Effector memory CD8-positive, alpha-beta T cell (primary cell): Measurements from ENCODE around the gene TNFRSF12A.

Experiments
- ATAC-seq: fragments of 150-1000 bp; cut with Tn5 transposase; replicated peaks from 2 replicates; pipeline ENCODE4 v1.10.0; 2021; ENCODE audit warnings: mild to moderate bottlenecking, moderate library complexity
- DNase-seq, 3 experiments: peaks; one replicate each; pipeline ENCODE4 v3.0.0; 2021
- H3K27ac Mint-ChIP-seq, 2 donors: one replicate each; pipeline ENCODE4 v1.8.0; 2022; ENCODE audit warnings: mild to moderate bottlenecking in 2 of 2, mixed read lengths in 2 of 2, moderate library complexity in 2 of 2
- H3K27me3 Mint-ChIP-seq, 2 donors: one replicate each; pipeline ENCODE4 v1.8.0; 2022; ENCODE audit warnings: mixed read lengths in 2 of 2
- H3K36me3 Mint-ChIP-seq: one replicate; pipeline ENCODE4 v1.8.0; 2022; ENCODE audit warnings: mild to moderate bottlenecking, moderate library complexity, mixed read lengths; ENCODE audit not compliant: insufficient read depth
- H3K4me1 Mint-ChIP-seq, 2 donors: one replicate each; pipeline ENCODE4 v1.8.0; 2022; ENCODE audit warnings: low read depth in 2 of 2, mixed read lengths in 2 of 2
- H3K4me3 Mint-ChIP-seq, 2 donors: one replicate each; pipeline ENCODE4 v1.8.0; 2022; ENCODE audit warnings: mild to moderate bottlenecking in 2 of 2, mixed read lengths in 2 of 2, moderate library complexity in 2 of 2
- H3K9me3 Mint-ChIP-seq, 2 donors: one replicate each; pipeline ENCODE4 v1.8.0; 2022; ENCODE audit warnings: mixed read lengths in 2 of 2

Gene TNFRSF12A

DNA sequence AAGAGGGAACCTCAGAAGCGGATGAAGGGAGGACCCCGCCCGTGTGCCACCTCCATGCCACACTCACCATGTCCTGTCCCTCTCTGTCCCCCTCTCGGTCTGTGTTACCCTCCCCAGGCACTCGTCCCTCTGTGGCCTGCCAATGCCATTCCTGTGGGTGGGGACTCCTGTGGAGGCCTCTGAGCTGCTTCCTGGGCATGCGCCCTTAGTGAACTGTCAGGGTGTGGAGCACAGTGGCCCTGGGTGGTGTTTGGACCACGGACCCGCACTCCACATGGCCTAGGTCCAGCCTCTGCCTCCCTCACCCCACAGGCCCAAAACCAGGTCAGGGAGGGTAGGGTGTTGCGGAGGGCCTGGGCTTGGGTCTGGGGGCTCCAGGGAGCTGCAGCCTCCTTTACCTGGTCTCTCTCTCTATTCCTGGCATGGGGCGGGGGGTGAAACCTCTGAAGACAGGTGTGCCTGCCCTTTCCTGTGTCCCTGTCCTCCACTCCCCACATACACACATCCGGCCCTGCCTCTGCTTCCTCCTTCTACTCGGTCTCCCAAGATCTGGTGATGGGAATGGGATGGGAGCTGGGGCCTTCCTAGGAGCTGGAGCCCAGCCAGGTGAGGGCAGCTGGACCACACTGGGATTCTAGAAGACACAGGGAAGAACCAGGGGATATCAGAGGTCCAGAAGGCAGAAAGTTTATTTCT lies 28.5 kb upstream of the TNFRSF12A start:
- no peak for DNase-seq
- Mint-ChIP-seq H3K9me3 (no peaks in the 10 kb centered on the region), H3K27me3 (peaks cover 1 to 32% of the 10 kb centered on the region in 2 donors), H3K36me3 (no peaks in the 10 kb centered on the region), H3K4me1 (no peaks in the 10 kb centered on the region), H3K27ac (no peak overlapping the region), H3K4me3 (no peak overlapping the region)
- ATAC-seq = no peak

DNA sequence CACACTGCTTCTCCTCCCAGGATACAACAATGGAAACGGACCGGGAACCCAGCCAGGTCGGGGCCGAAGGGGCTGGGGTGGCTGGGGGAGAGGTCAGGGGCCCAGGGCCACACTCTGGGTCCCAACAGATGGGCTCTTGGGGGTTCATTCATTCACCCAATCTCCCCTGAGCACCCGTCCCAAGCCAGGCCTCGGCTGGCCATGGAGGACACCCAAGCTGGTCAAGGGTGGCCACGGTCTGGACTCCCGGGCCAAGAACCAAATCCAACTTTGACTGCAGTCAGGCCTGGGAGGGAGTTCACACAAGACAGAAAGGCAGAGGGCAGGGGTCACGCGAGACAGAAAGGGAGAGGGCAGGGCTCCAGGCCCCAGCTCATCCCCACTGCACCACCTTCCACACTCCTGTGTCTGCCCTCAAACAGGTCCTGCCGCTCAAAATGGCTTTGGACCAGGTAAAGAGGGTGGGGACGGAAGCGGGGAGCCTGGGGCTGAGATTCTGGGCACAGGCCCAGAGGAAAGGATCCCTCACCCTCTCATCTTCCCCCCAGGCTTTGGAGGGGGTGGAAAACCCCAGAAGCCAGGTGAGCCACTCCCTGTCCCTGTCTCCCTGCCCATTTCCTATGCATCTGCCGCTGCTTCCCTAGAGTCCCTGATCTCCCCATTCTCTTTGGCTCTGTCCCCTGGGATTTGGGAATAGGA lies 27.6 kb upstream of the TNFRSF12A start:
- H3K4me3 Mint-ChIP-seq = no peak overlapping the region
- ATAC-seq = no peak
- no peaks in the 10 kb centered on the region for H3K9me3 Mint-ChIP-seq
- peaks cover 0 to 29% of the 10 kb centered on the region in 2 donors for H3K27me3 Mint-ChIP-seq
- no peaks in the 10 kb centered on the region for H3K36me3 Mint-ChIP-seq
- no peak overlapping the region for H3K27ac Mint-ChIP-seq
- no peak for DNase-seq
- no peaks in the 10 kb centered on the region for H3K4me1 Mint-ChIP-seq

DNA sequence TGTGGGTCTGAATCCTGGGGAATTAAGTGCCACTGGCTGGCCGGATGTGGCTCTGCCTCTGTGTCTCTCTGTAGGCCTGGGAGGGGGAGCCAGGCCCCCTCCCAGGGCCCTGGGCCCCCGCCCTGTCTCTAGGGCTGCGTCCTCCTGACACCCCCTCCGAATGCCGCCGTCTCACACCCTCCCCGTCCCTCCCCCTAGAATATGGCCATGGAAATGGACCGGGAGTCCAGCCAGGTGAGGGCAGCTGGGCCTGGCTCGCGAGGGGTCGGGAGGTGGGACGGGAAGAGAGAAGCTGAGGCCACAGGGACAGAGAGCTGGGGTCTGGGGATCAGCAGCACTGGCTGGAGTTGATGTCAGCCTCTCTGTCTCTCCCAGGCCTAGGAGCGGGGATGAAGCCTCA lies 23.9 kb upstream of the TNFRSF12A start:
- H3K9me3 Mint-ChIP-seq = no peaks in the 10 kb centered on the region
- H3K27ac Mint-ChIP-seq = no peak overlapping the region
- ATAC-seq = no peak
- H3K4me3 Mint-ChIP-seq = no peak overlapping the region
- no peaks in the 10 kb centered on the region for H3K4me1 Mint-ChIP-seq
- H3K36me3 Mint-ChIP-seq = peaks cover under 1% of the 10 kb centered on the region
- peaks cover 16 to 30% of the 10 kb centered on the region in 2 donors for H3K27me3 Mint-ChIP-seq
- no peak for DNase-seq

DNA sequence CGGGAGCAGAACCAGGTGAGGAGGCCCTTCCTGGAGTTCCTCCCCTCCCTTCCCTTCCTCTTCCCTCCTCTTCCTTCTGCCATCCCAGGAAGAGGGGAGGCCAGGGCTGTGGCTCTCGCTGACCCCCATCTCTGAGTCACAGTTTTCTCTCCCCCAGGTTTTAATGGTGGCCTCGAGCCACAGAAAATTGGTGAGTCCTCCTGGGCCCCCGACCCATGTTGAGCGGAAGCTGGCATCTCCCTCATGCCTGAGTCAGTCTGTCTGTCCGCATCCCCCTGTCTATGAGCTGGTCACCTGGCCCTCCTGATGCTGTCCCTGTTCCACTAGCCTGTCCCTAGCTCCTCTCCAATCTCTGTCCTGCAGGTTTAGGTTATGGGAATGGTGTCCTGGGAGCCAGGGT lies 20.2 kb upstream of the TNFRSF12A start:
- peaks cover 0 to 6% of the 10 kb centered on the region in 2 donors for H3K4me1 Mint-ChIP-seq
- no peak overlapping the region for H3K4me3 Mint-ChIP-seq
- ATAC-seq (no peak), DNase-seq (no peak)
- no peaks in the 10 kb centered on the region for H3K9me3 Mint-ChIP-seq
- H3K27me3 Mint-ChIP-seq = peaks cover 16 to 30% of the 10 kb centered on the region in 2 donors
- H3K36me3 Mint-ChIP-seq = peaks cover 11% of the 10 kb centered on the region
- no peak overlapping the region for H3K27ac Mint-ChIP-seq

DNA sequence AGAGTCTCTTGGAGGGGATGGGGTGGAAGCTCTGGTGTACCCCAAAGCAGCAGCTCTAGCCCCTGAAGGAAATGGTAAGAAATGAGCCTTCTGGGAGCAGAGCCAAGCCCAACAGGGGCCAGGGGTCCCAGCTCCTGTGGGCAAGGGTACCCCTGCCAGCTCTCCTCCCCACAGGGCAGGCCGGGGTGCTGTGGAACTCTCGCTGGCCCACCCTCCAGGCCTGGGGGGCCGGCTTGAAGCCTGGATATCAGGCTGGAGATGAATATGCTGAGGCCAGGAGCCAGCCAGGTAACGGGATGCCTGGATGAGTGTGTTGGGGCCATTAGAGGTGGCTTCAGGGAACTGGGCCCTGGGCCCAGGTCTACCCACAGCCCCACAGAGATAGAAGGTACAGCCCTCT lies 19.6 kb upstream of the TNFRSF12A start:
- H3K4me1 Mint-ChIP-seq = peaks cover 0 to 7% of the 10 kb centered on the region in 2 donors
- H3K9me3 Mint-ChIP-seq = no peaks in the 10 kb centered on the region
- H3K4me3 Mint-ChIP-seq = no peak overlapping the region
- H3K27me3 Mint-ChIP-seq = peaks cover 16 to 30% of the 10 kb centered on the region in 2 donors
- DNase-seq (no peak), ATAC-seq (no peak)
- no peak overlapping the region for H3K27ac Mint-ChIP-seq
- peaks cover 11% of the 10 kb centered on the region for H3K36me3 Mint-ChIP-seq

DNA sequence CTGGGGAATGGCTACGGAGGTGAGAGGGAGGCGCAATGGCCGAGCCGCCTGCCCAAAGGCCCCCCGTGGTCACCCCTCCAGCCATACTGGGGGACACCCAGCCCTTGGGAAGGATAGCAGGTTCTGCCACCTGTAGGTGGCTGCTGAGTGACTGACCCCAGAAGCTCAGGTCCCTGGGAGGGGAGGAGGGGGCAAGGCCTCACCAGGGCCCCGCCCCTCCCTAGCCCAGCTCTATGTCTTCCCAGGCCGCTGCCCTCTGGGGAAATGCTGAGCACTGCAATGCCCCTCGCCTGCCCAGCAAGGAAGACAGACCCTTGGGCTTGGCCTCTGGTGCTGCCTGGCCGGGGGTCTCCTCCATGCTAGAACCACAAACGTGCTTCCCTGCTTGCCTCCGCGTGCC lies 18.9 kb upstream of the TNFRSF12A start:
- H3K4me1 Mint-ChIP-seq = peaks cover 0 to 7% of the 10 kb centered on the region in 2 donors
- H3K9me3 Mint-ChIP-seq = no peaks in the 10 kb centered on the region
- H3K27ac Mint-ChIP-seq = no peak overlapping the region
- peaks cover 11% of the 10 kb centered on the region for H3K36me3 Mint-ChIP-seq
- no peak overlapping the region for H3K4me3 Mint-ChIP-seq
- H3K27me3 Mint-ChIP-seq = peaks cover 16 to 30% of the 10 kb centered on the region in 2 donors
- no peak for ATAC-seq
- DNase-seq = no peak

DNA sequence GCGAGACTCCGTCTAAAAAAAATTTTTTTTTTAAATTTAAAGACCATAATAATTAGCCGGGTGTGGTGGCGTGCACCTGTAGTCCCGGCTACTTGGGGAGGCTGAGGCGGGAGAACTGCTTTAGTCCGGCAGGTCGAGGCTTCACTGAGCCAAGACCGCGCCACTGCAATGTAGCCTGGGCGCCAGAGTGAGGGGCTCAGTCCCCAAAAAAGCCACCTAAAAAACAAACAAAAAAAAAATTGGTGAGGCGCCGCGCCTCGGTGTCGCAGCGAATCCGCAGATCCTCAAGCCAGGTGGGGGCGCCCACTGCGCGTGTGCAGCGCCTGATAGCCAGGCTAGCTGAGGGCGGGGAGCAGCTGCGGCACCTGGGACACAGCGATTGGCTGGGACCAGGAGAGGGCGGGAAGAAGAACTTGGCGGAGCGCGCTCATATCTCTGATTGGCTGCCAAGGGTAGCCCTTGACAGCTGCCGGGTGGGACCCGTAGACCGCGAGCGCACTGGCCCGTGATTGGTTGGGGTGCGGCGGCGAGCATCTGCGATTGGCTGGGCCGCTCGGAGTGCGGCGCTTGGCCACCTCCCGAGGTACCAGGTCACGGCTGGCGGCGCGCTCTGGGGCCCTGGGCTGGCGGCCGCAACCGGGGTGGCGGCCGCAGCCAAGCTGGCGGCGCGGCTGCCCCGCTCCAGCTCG lies 16.4 kb upstream of the TNFRSF12A start:
- peak overlapping the region in 1 of 2 donors; percentile 46 for H3K27ac Mint-ChIP-seq
- H3K27me3 Mint-ChIP-seq = peaks cover 16 to 40% of the 10 kb centered on the region in 2 donors
- H3K9me3 Mint-ChIP-seq = no peaks in the 10 kb centered on the region
- DNase-seq = peak; percentile 91 to 92 (median 91)
- peaks cover 14 to 26% of the 10 kb centered on the region in 2 donors for H3K4me1 Mint-ChIP-seq
- peak overlapping the region; percentile 77 to 78 for H3K4me3 Mint-ChIP-seq
- H3K36me3 Mint-ChIP-seq = peaks cover 11% of the 10 kb centered on the region
- ATAC-seq = peak; percentile 97

DNA sequence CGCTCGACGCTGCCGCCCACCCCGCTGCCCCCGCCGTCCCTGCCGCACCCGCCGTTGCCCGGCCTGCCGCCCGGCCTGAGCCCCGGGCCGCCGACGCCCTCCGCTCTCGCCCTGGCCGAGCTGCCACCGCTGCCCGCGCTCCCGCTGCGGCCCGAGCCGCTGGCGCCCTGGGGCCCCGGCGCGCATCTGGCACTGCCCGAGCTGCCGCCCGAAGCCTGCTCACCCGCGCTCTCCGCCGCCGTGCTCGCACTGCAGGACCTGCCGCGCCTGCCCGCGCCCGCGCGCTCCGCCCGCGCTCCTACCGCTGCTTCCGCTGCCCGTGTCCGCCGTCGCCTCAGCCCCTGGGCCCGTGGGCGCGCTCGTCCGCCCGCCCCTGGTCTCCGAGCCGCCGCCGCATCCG lies 15.8 kb upstream of the TNFRSF12A start:
- H3K4me3 Mint-ChIP-seq = peak overlapping the region in 1 of 2 donors; percentile 64
- no peaks in the 10 kb centered on the region for H3K9me3 Mint-ChIP-seq
- no peak overlapping the region for H3K27ac Mint-ChIP-seq
- DNase-seq = no peak
- peaks cover 11% of the 10 kb centered on the region for H3K36me3 Mint-ChIP-seq
- H3K27me3 Mint-ChIP-seq = peaks cover 16 to 35% of the 10 kb centered on the region in 2 donors
- peaks cover 14 to 27% of the 10 kb centered on the region in 2 donors for H3K4me1 Mint-ChIP-seq
- peak; percentile 13 for ATAC-seq

DNA sequence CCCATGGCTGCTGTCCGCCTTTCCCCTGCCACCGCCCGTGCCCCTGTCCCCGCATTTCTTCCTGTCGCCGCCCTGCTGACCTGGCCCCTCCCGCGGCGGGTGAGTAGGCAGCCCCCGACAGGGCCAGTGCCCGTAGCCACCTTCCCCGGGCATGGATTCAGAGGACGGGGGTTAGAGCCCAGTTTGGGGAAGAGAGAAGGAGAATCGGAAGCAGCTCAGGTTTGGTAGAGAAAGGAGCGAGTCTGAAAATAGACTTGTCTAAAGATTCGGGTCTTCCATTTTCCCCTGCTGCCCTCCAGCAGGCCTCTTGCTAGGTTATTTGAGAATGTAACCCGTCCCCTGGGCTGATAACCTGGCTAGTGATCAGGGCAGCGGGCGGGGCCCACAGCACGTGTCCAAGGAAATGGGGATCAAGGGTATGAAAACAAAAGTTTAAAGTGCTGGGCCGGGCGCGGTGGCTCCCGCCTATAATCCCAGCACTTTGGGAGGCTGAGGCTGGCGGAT lies 15.3 kb upstream of the TNFRSF12A start:
- H3K4me1 Mint-ChIP-seq = peaks cover 14 to 27% of the 10 kb centered on the region in 2 donors
- no peaks in the 10 kb centered on the region for H3K9me3 Mint-ChIP-seq
- H3K4me3 Mint-ChIP-seq = peak overlapping the region; percentile 57 to 64
- ATAC-seq (no peak), DNase-seq (no peak)
- H3K27ac Mint-ChIP-seq = no peak overlapping the region
- peaks cover 11% of the 10 kb centered on the region for H3K36me3 Mint-ChIP-seq
- H3K27me3 Mint-ChIP-seq = peaks cover 11 to 31% of the 10 kb centered on the region in 2 donors

DNA sequence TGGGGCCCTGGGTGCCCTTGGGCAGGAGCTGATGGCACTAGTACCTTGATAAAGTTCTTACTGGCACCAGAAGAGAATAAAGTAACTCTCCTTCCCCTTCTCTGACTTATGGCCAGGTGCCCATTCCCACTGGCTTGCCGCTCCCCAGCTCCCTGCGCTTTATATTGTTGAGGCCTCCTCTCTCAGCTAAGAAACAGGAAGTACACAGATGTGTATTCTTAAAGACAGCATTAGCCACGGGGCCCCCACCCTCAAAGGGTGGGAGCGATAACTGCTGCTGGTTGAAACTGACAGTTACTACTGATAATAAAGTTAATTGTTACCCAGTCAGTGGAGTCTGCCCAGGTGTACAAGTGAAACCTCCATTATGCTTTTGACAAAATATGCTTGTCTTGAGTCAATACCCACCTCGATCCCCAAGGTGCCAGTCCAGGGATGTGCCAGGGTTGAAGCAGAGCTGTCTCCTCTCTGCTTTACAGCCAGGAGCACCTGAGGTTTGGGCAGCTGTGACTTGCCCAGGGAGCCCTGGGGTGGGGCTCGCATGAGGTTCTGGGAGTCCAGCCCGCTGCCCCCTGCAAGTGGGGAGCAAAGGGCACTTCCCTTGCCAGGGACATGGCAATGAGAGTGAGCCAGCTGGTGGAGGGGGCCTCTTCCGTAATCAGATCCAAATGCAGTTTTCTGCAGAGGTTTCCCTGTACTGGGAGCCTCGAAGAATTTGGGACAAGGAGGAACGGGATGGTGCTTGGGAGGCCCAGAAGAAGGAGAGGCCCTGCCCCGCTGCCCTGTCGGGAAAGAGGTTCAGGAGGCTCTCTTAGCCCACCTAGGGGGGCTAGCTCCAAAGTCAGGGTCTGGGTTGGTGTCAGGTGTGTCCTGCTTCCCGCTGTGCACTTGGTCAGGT lies 12.9 kb upstream of the TNFRSF12A start:
- no peaks in the 10 kb centered on the region for H3K9me3 Mint-ChIP-seq
- peaks cover 6% of the 10 kb centered on the region for H3K36me3 Mint-ChIP-seq
- H3K27me3 Mint-ChIP-seq = peaks cover 0 to 23% of the 10 kb centered on the region in 2 donors
- peak overlapping the region; percentile 59 to 80 for H3K4me3 Mint-ChIP-seq
- no peak overlapping the region for H3K27ac Mint-ChIP-seq
- H3K4me1 Mint-ChIP-seq = peaks cover 14 to 27% of the 10 kb centered on the region in 2 donors
- no peak for DNase-seq
- no peak for ATAC-seq

DNA sequence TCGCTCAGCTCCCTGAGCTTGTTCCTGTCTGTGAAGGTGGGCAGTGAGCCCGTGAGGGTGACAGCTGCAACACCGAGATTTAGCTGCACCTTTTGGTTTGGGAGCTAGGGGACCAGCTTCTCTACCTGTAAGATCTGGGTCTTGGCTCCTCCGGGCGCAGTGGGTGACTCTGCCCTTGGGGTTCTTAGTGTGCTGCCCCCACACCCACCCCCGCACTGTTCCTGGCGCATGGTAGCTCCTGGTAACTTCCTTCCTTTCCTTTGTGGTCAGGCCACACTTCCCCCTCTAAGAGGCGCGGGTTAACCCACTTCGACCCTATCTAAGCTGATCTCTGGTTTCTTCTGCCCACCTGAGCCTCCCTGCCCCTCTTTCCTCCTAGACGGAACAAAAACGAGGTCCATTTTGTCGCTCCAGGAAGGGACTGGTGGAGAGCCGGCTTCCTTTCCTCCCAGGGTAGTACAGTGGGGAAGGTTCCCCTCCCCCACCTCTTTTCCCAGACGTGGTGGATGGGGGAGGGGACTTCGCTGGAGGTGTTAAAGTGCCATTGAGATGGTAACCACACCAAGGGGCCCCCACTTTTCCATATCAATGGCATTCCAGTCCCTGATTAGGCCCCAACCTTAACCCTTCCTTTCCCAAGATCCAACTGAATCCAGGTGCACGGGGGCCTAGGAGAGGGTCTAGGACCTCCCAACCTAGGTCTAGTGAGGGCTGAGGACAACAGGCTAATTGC lies 12.0 kb upstream of the TNFRSF12A start:
- DNase-seq (peak in 1 of 3 experiments; percentile 18), ATAC-seq (no peak)
- Mint-ChIP-seq H3K4me3 (peak overlapping the region; percentile 59 to 80), H3K27ac (peak overlapping the region in 1 of 2 donors; percentile 55), H3K9me3 (no peaks in the 10 kb centered on the region), H3K36me3 (peaks cover 6% of the 10 kb centered on the region), H3K27me3 (peaks cover 0 to 30% of the 10 kb centered on the region in 2 donors), H3K4me1 (peaks cover 14 to 27% of the 10 kb centered on the region in 2 donors)

DNA sequence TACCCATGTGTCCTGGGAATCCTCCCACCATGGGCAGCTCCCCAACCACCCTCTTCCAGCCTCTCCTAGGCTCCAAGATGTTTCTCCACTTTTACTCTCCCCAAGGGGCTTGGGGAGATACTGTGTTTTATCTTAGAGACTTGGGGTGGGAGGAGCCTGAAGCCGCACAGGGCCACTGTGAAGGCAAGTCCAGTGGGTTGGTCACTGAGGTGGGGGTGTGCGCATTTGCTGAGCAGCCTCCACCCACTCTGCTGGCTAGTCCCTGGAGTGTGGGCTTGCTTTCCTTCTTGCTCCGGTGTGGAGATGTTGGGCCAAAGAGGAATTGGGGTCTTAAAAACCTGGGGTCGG lies 11.5 kb upstream of the TNFRSF12A start:
- H3K4me3 Mint-ChIP-seq = peak overlapping the region; percentile 59 to 80
- H3K4me1 Mint-ChIP-seq = peaks cover 14 to 27% of the 10 kb centered on the region in 2 donors
- H3K9me3 Mint-ChIP-seq = no peaks in the 10 kb centered on the region
- peaks cover 3% of the 10 kb centered on the region for H3K36me3 Mint-ChIP-seq
- H3K27ac Mint-ChIP-seq = peak overlapping the region in 1 of 2 donors; percentile 55
- ATAC-seq = no peak
- no peak for DNase-seq
- H3K27me3 Mint-ChIP-seq = peaks cover 0 to 32% of the 10 kb centered on the region in 2 donors
